ENCODE data around the gene FADS3. TPM values are rescaled to one million over a fixed set of nuclear protein-coding genes. Genes with fewer than 3 reads are reported as not detected.

The FADS3 gene
- total RNA-seq, 4 donors from 2014 or later = 25.2 to 37.6 (median 31.2) TPM

GRCh38 chr11:61848631-61849030, 42.7 kb downstream of the FADS3 start:
- DNase-seq = no peak
- intact Hi-C loops (cut with DNase I) = no loop called here
- no peak overlapping the region for H3K27ac ChIP-seq
- WGBS, 2 donors = 94 to 96% methylated on average over 9 of the region's 9 CpGs
- no peak overlapping the region for H3K4me3 ChIP-seq (replicated peaks in 1 of 3)
- H3K9me3 ChIP-seq = no peaks in the 10 kb centered on the region
- TF ChIP-seq POLR2A (IDR thresholded peaks at IDR 0.05) = no peak
- TF ChIP-seq CTCF (IDR thresholded peaks at IDR 0.05) = no peak
- no peaks in the 10 kb centered on the region for H3K4me1 ChIP-seq
- H3K36me3 ChIP-seq = no peaks in the 10 kb centered on the region
- H3K27me3 ChIP-seq = no peaks in the 10 kb centered on the region

GRCh38 chr11:61847914-61848581, 43.3 kb downstream of the FADS3 start:
- Histone ChIP-seq H3K27ac (no peak overlapping the region), H3K4me1 (no peaks in the 10 kb centered on the region), H3K27me3 (no peaks in the 10 kb centered on the region), H3K4me3 (replicated peaks in 1 of 3) (no peak overlapping the region), H3K9me3 (no peaks in the 10 kb centered on the region), H3K36me3 (no peaks in the 10 kb centered on the region)
- TF ChIP-seq CTCF (IDR thresholded peaks at IDR 0.05) (no peak), POLR2A (IDR thresholded peaks at IDR 0.05) (no peak)
- 86 to 94% methylated on average over 16 to 17 of the region's 18 CpGs for WGBS, 2 donors
- intact Hi-C loops (cut with DNase I) = no loop called here
- no peak for DNase-seq

DNA sequence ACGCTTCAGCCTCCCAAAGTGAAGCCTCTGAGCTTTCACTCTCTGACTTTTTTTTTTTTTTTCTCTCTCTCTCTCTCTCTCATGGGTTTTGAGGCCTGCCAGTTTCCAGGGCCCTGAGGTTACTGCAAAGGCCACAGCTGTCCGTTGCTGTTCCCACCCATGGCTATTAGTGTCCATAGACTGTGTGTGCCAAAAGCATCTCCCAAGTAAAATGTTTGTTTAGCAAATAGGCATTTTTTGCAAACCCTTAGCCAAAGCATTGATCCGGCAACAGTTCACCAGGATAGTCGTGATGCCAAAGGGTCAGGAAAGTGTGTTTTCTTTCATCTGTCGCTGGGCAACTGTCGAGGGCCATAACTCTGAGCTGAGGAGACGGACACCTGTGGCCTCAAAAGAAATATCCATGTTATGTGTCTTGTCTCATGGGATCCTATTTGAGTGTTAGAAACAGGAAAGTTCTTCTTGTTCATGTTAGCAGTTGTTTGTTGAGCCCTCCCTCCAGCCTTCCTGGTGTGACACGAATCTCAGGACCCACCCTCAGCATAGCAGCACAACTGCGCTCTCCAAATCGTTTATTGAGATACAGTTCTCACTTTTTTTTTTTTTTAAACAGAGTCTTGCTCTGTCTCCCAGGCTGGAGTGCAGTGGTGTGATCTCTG, 44.9 kb downstream of the FADS3 start:
- TF ChIP-seq POLR2A (IDR thresholded peaks at IDR 0.05) (no peak), CTCF (IDR thresholded peaks at IDR 0.05) (no peak)
- Histone ChIP-seq H3K27ac (no peak overlapping the region), H3K27me3 (no peaks in the 10 kb centered on the region), H3K9me3 (no peaks in the 10 kb centered on the region), H3K4me1 (no peaks in the 10 kb centered on the region), H3K36me3 (no peaks in the 10 kb centered on the region), H3K4me3 (replicated peaks in 1 of 3) (no peak overlapping the region)
- no peak for DNase-seq
- 91 to 93% methylated on average over 10 of the region's 10 CpGs for WGBS, 2 donors
- intact Hi-C loops (cut with DNase I) = no loop called here

GRCh38 chr11:61844909-61845565, 46.3 kb downstream of the FADS3 start:
- Histone ChIP-seq H3K4me3 (replicated peaks in 1 of 3) (no peak overlapping the region), H3K36me3 (no peaks in the 10 kb centered on the region), H3K4me1 (no peaks in the 10 kb centered on the region), H3K27me3 (no peaks in the 10 kb centered on the region), H3K9me3 (no peaks in the 10 kb centered on the region), H3K27ac (no peak overlapping the region)
- TF ChIP-seq CTCF (IDR thresholded peaks at IDR 0.05) (no peak), POLR2A (IDR thresholded peaks at IDR 0.05) (no peak)
- intact Hi-C loops (cut with DNase I) = no loop called here
- no peak for DNase-seq
- WGBS, 2 donors = 86 to 87% methylated on average over 13 to 16 of the region's 16 CpGs

DNA sequence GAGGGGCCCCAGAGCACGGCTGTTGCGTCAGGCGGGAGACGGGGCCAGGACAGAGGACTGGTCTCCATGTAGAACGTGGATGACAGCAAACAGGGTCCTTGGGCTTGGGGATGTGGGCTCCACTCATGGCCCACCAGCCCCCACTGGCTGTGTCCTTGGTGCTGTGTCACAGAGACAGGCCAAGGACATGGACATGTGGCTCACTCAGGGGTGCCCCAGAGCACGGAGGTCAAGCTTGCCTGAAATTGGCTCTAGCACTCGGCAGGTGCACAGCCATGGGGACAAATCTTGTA, 48.9 kb downstream of the FADS3 start:
- H3K27ac ChIP-seq = no peak overlapping the region
- DNase-seq = no peak
- no peaks in the 10 kb centered on the region for H3K4me1 ChIP-seq
- intact Hi-C loops (cut with DNase I) = no loop called here
- 91 to 99% methylated on average over 7 of the region's 7 CpGs for WGBS, 2 donors
- no peaks in the 10 kb centered on the region for H3K9me3 ChIP-seq
- H3K36me3 ChIP-seq = no peaks in the 10 kb centered on the region
- no peaks in the 10 kb centered on the region for H3K27me3 ChIP-seq
- TF ChIP-seq CTCF (IDR thresholded peaks at IDR 0.05) = no peak
- TF ChIP-seq POLR2A (IDR thresholded peaks at IDR 0.05) = no peak
- H3K4me3 ChIP-seq (replicated peaks in 1 of 3) = no peak overlapping the region
